H9 (cell line): ENCODE data around the gene THSD4. TPM values are rescaled to one million over a fixed set of nuclear protein-coding genes. Genes with fewer than 3 reads are reported as not detected.

Experiments
- DNase-seq: peaks from one replicate; pipeline ENCODE4 v3.0.0-alpha.2; 2017
- H2AFZ ChIP-seq: one replicate; pipeline ENCODE4 v1.6.1; 2013; ENCODE audit warnings: mild to moderate bottlenecking, low read length, control low read depth, moderate library complexity
- H2AK5ac ChIP-seq: 2 replicates; pipeline ENCODE4 v1.6.1; 2013; ENCODE audit warnings: low read length, control low read depth, mixed read lengths; ENCODE audit not compliant: insufficient read length
- H2BK120ac ChIP-seq: one replicate; pipeline ENCODE4 v1.6.1; 2013; ENCODE audit warnings: low read depth, mild to moderate bottlenecking, low read length, control low read depth, inconsistent platforms; ENCODE audit not compliant: poor library complexity, severe bottlenecking
- H2BK12ac ChIP-seq: 2 replicates; pipeline ENCODE4 v1.6.1; 2013; ENCODE audit warnings: low read length, control low read depth, mixed read lengths, low read depth; ENCODE audit not compliant: insufficient read length
- H2BK15ac ChIP-seq: 2 replicates; pipeline ENCODE4 v1.6.1; 2013; ENCODE audit warnings: low read depth, low read length, control low read depth
- H2BK20ac ChIP-seq: one replicate; pipeline ENCODE4 v1.6.1; 2013; ENCODE audit warnings: low read depth, mild to moderate bottlenecking, low read length, control low read depth, inconsistent platforms; ENCODE audit not compliant: poor library complexity, severe bottlenecking
- H2BK5ac ChIP-seq: 2 replicates; pipeline ENCODE4 v1.6.1; 2013; ENCODE audit warnings: low read length, control low read depth, mixed read lengths; ENCODE audit not compliant: insufficient read length
- H3K14ac ChIP-seq: 2 replicates; pipeline ENCODE4 v1.6.1; 2013; ENCODE audit warnings: low read length, control low read depth; ENCODE audit not compliant: insufficient read depth
- H3K18ac ChIP-seq: 2 replicates; pipeline ENCODE4 v1.6.1; 2013; ENCODE audit warnings: low read depth, mild to moderate bottlenecking, mixed read lengths, low read length, control low read depth; ENCODE audit not compliant: insufficient read length
- H3K23ac ChIP-seq: 2 replicates; pipeline ENCODE4 v1.6.1; 2013; ENCODE audit warnings: low read length, control low read depth, mixed read lengths, low read depth; ENCODE audit not compliant: insufficient read length
- H3K23me2 ChIP-seq: 2 replicates; pipeline ENCODE4 v1.6.1; 2013; ENCODE audit warnings: low read depth, mild to moderate bottlenecking, mixed read lengths, low read length, control low read depth; ENCODE audit not compliant: insufficient read length, poor library complexity, severe bottlenecking
- H3K27ac ChIP-seq: 2 replicates; pipeline ENCODE4 v1.5.1; 2013; ENCODE audit warnings: low read length, control low read depth, mixed read lengths, low read depth; ENCODE audit not compliant: insufficient read length
- H3K27me3 ChIP-seq: 2 replicates; pipeline ENCODE4 v1.6.1; 2013; ENCODE audit warnings: low read length, control low read depth, inconsistent platforms; ENCODE audit not compliant: insufficient read depth
- H3K4ac ChIP-seq: 2 replicates; pipeline ENCODE4 v1.6.1; 2013; ENCODE audit warnings: low read depth, mild to moderate bottlenecking, control low read depth, inconsistent platforms, low read length, moderate library complexity
- H3K4me1 ChIP-seq: 2 replicates; pipeline ENCODE4 v1.6.1; 2013; ENCODE audit warnings: low read length, control low read depth, inconsistent platforms; ENCODE audit not compliant: insufficient read depth
- H3K4me2 ChIP-seq: 2 replicates; pipeline ENCODE4 v1.6.1; 2013; ENCODE audit warnings: low read length, control low read depth, mixed read lengths; ENCODE audit not compliant: insufficient read length, insufficient read depth
- H3K56ac ChIP-seq: 2 replicates; pipeline ENCODE4 v1.6.1; 2013; ENCODE audit warnings: low read depth, mild to moderate bottlenecking, mixed read lengths, low read length, control low read depth; ENCODE audit not compliant: insufficient read length
- H3K79me1 ChIP-seq: 2 replicates; pipeline ENCODE4 v1.6.1; 2013; ENCODE audit warnings: low read depth, mild to moderate bottlenecking, moderate library complexity, low read length, control low read depth, inconsistent platforms; ENCODE audit not compliant: insufficient read depth, poor library complexity, severe bottlenecking
- H3K79me2 ChIP-seq: 2 replicates; pipeline ENCODE4 v1.6.1; 2013; ENCODE audit warnings: low read length, control low read depth, inconsistent platforms; ENCODE audit not compliant: insufficient read depth
- H3K9ac ChIP-seq: 2 replicates; pipeline ENCODE4 v1.6.1; 2013; ENCODE audit warnings: low read length, control low read depth, mixed read lengths; ENCODE audit not compliant: insufficient read length; ENCODE audit errors: extremely low read depth
- H3K9me3 ChIP-seq: one replicate; pipeline ENCODE4 v1.6.1; 2013; ENCODE audit warnings: low read depth, low read length, inconsistent platforms; ENCODE audit not compliant: control insufficient read depth
- H3T11ph ChIP-seq: one replicate; pipeline ENCODE4 v1.6.1; 2013; ENCODE audit warnings: mild to moderate bottlenecking, low read length, control low read depth, inconsistent platforms
- H4K20me1 ChIP-seq: one replicate; pipeline ENCODE4 v1.6.1; 2013; ENCODE audit not compliant: control insufficient read depth, insufficient read length, insufficient read depth
- H4K5ac ChIP-seq: 2 replicates; pipeline ENCODE4 v1.6.1; 2013; ENCODE audit warnings: low read depth, mild to moderate bottlenecking, mixed read lengths, low read length, control low read depth; ENCODE audit not compliant: insufficient read length
- H4K8ac ChIP-seq: replicated peaks from 2 replicates; pipeline ENCODE4 v1.6.1; 2013; ENCODE audit warnings: low read length, control low read depth, mixed read lengths, low read depth; ENCODE audit not compliant: insufficient read length
- H4K91ac ChIP-seq: 2 replicates; pipeline ENCODE4 v1.6.1; 2013; ENCODE audit warnings: low read depth, mild to moderate bottlenecking, moderate library complexity, mixed read lengths, low read length, control low read depth; ENCODE audit not compliant: insufficient read length
- H3K27ac Mint-ChIP-seq, 3 experiments: 2 replicates in 2 of 3; 3 replicates in 1 of 3; pipeline ENCODE4 v1.8.0; 2020 to 2021; ENCODE audit warnings: mixed read lengths in 3 of 3, mild to moderate bottlenecking in 1 of 3, moderate library complexity in 1 of 3
- H3K27me3 Mint-ChIP-seq: 2 replicates; pipeline ENCODE4 v1.8.0; 2021; ENCODE audit warnings: low read depth, mild to moderate bottlenecking, moderate library complexity, mixed read lengths
- H3K36me3 Mint-ChIP-seq, 3 experiments: 2 replicates in 2 of 3; 3 replicates in 1 of 3; pipeline ENCODE4 v1.8.0; 2020 to 2021; ENCODE audit warnings: low read depth in 3 of 3, mixed read lengths in 3 of 3; ENCODE audit not compliant: insufficient read depth in 1 of 3
- H3K4me1 Mint-ChIP-seq, 2 experiments: 2 replicates each; pipeline ENCODE4 v1.8.0; 2020; ENCODE audit warnings: mixed read lengths in 2 of 2
- H3K4me3 Mint-ChIP-seq, 2 experiments: 2 replicates in 1 of 2; 3 replicates in 1 of 2; pipeline ENCODE4 v1.8.0; 2020 to 2021; ENCODE audit warnings: mild to moderate bottlenecking in 2 of 2, mixed read lengths in 2 of 2, moderate library complexity in 1 of 2
- H3K9me3 Mint-ChIP-seq, 2 experiments: 2 replicates in 1 of 2; 3 replicates in 1 of 2; pipeline ENCODE4 v1.8.0; 2020; ENCODE audit warnings: mild to moderate bottlenecking in 2 of 2, mixed read lengths in 2 of 2, moderate library complexity in 1 of 2
- CTCF ChIP-seq: fragments of 200-600 bp; sonication (generic); conservative IDR thresholded peaks from 3 replicates; pipeline ENCODE4 v1.8.0; 2021; ENCODE audit warnings: antibody characterized with exemption, mild to moderate bottlenecking
- WGBS: extraction: QIAGEN DNeasy Blood & Tissue Kit; methylation state at CpG from one replicate; pipeline ENCODE4 v1.1.7; 2013; ENCODE audit warnings: missing lambda C conversion rate, low lambda C conversion rate, mixed read lengths; ENCODE audit not compliant: insufficient read length; ENCODE audit errors: extremely low coverage; 5-methylcytosine and 5-hydroxymethylcytosine counted together
- total RNA-seq: library from RNA; stranded (reverse); gene quantifications from 2 replicates; pipeline ENCODE4 v1.2.1, GENCODE V29; 2021

The THSD4 gene
- total RNA-seq, 1 experiment from 2014 or later = 5.5 TPM

GRCh38 chr15:71462638-71463037 is 347.4 kb downstream of the THSD4 start:
- no peaks in the 10 kb centered on the region for H3K23me2 ChIP-seq
- peaks cover 3 to 8% (median 5%) of the 10 kb centered on the region in 3 experiments; a peak in 5 of 7 replicates for H3K36me3 Mint-ChIP-seq
- no peak overlapping the region for H4K8ac ChIP-seq
- H3K4ac ChIP-seq = no peak overlapping the region
- H3K56ac ChIP-seq = no peak overlapping the region
- no peak overlapping the region for H3T11ph ChIP-seq
- WGBS = no CpG with 5 or more reads among the region's 1 CpG
- H2BK120ac ChIP-seq = no peak overlapping the region
- no peak overlapping the region for H3K4me2 ChIP-seq
- H2AFZ ChIP-seq = no peak overlapping the region
- H3K27ac ChIP-seq = no peak overlapping the region
- no peaks in the 10 kb centered on the region for H3K79me2 ChIP-seq
- no peaks in the 10 kb centered on the region for H4K20me1 ChIP-seq
- no peak overlapping the region for H3K27ac Mint-ChIP-seq
- no peak overlapping the region for H3K18ac ChIP-seq
- H3K9me3 ChIP-seq = no peaks in the 10 kb centered on the region
- no peaks in the 10 kb centered on the region for H3K4me1 ChIP-seq
- no peak overlapping the region for H2BK15ac ChIP-seq
- H2BK5ac ChIP-seq = no peak overlapping the region
- H3K23ac ChIP-seq = no peak overlapping the region
- DNase-seq = no peak
- H4K5ac ChIP-seq = no peak overlapping the region
- H4K91ac ChIP-seq = no peak overlapping the region
- no peak overlapping the region for H3K9ac ChIP-seq
- no peak overlapping the region for H3K4me3 Mint-ChIP-seq
- no peaks in the 10 kb centered on the region for H3K27me3 Mint-ChIP-seq
- no peak overlapping the region for H2BK20ac ChIP-seq
- H3K4me1 Mint-ChIP-seq = peaks cover 19 to 23% of the 10 kb centered on the region in 2 experiments
- no peak overlapping the region for H2BK12ac ChIP-seq
- H3K79me1 ChIP-seq = no peaks in the 10 kb centered on the region
- H3K27me3 ChIP-seq = no peaks in the 10 kb centered on the region
- no peak overlapping the region for H3K14ac ChIP-seq
- H3K9me3 Mint-ChIP-seq = peaks cover 7% of the 10 kb centered on the region in 2 experiments; a peak in 3 of 5 replicates
- no peak overlapping the region for H2AK5ac ChIP-seq
- TF ChIP-seq CTCF = no peak
